Neutrophil (primary cell): ENCODE data around the gene RP2.

Source experiments
- H3K27ac ChIP-seq: fragments of 200-600 bp; sonication (generic); 2 replicates; pipeline ENCODE4 v1.5.1; 2016; ENCODE audit warnings: mild to moderate bottlenecking, moderate library complexity
- H3K27me3 ChIP-seq: fragments of 200-600 bp; sonication (generic); 2 replicates; pipeline ENCODE4 v1.6.0; 2016; ENCODE audit warnings: mild to moderate bottlenecking
- H3K36me3 ChIP-seq: fragments of 200-600 bp; sonication (generic); 2 replicates; pipeline ENCODE4 v1.5.1; 2017
- H3K4me1 ChIP-seq, 2 experiments: fragments of 200-600 bp in 1 of 2; sonication (generic) in 1 of 2; 1 replicate in 1 of 2; 2 replicates in 1 of 2; pipeline versions ENCODE4 v1.5.1 to v1.6.1; 2013 to 2016; ENCODE audit warnings: low read depth in 1 of 2, low read length in 1 of 2, mild to moderate bottlenecking in 1 of 2, moderate library complexity in 1 of 2; ENCODE audit not compliant: control insufficient read depth in 1 of 2, insufficient read depth in 1 of 2
- H3K4me3 ChIP-seq, 2 experiments: fragments of 200-600 bp in 1 of 2; sonication (generic) in 1 of 2; 1 replicate in 1 of 2; 2 replicates in 1 of 2; pipeline ENCODE4 v1.5.1; 2013 to 2016; ENCODE audit warnings: low read depth in 1 of 2, low read length in 1 of 2, mild to moderate bottlenecking in 1 of 2, moderate library complexity in 1 of 2
- H3K9me3 ChIP-seq: fragments of 200-600 bp; sonication (generic); 2 replicates; pipeline ENCODE4 v1.5.1; 2016
- TF ChIP-seq, protein P1 (sequence below): fragments of 200-600 bp; sonication (generic); IDR thresholded peaks from 2 replicates; pipeline ENCODE4 v1.5.1; 2016; ENCODE audit warnings: antibody characterized with exemption

Gene RP2

DNA sequence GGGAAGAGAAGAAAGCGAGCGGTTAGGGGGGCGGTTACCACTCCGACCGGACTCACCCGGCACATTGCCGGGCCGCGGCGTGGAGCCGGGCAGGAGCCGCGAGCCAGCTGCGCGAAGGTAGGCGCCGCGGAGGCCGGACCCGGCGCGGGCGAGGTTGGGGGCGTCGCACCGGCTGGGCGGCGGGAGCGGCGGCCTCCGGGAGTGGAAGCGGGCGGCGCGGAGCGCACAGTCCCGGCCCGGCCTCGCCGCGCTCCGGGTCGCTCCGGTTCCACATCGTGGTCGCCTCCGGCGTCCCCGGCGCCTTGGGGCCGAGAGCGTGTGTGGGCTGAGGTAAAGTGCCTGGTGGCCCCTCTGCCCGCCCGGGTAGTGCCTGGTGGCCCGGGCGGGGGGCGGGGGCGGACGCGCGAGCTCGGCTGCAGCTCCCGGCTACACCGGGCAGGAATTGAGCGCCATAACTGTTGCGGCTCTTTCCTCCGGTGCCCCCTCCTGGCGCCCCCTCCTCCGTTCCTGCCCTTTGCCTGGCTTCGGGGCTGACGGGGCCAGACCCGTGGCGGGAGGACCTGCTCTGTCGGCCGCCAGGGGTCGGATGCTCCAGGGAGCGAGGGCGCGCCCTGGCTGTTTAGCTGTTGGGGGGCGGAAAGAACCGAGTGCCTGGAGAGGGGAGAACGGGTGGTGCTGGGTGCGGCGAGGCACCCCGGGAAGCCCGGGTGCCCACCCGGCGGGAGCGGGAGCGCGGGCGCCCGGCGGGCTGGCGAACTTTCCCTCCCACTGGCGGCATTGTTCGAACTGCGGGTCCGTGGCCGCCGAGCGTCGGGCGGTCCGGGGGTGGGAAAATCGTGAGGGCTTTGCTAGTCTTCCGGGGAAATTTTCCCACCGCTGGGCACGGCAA lies 76.0 kb downstream of the RP2 start:
- Histone ChIP-seq H3K36me3 (no peaks in the 10 kb centered on the region), H3K27me3 (peaks cover 51% of the 10 kb centered on the region), H3K27ac (no peak overlapping the region), H3K4me3 (peak overlapping the region; percentile 45 to 61), H3K4me1 (peaks cover 9 to 11% of the 10 kb centered on the region in 2 experiments), H3K9me3 (no peaks in the 10 kb centered on the region)
- TF ChIP-seq, protein P1, sequence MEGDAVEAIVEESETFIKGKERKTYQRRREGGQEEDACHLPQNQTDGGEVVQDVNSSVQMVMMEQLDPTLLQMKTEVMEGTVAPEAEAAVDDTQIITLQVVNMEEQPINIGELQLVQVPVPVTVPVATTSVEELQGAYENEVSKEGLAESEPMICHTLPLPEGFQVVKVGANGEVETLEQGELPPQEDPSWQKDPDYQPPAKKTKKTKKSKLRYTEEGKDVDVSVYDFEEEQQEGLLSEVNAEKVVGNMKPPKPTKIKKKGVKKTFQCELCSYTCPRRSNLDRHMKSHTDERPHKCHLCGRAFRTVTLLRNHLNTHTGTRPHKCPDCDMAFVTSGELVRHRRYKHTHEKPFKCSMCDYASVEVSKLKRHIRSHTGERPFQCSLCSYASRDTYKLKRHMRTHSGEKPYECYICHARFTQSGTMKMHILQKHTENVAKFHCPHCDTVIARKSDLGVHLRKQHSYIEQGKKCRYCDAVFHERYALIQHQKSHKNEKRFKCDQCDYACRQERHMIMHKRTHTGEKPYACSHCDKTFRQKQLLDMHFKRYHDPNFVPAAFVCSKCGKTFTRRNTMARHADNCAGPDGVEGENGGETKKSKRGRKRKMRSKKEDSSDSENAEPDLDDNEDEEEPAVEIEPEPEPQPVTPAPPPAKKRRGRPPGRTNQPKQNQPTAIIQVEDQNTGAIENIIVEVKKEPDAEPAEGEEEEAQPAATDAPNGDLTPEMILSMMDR = no peak

DNA sequence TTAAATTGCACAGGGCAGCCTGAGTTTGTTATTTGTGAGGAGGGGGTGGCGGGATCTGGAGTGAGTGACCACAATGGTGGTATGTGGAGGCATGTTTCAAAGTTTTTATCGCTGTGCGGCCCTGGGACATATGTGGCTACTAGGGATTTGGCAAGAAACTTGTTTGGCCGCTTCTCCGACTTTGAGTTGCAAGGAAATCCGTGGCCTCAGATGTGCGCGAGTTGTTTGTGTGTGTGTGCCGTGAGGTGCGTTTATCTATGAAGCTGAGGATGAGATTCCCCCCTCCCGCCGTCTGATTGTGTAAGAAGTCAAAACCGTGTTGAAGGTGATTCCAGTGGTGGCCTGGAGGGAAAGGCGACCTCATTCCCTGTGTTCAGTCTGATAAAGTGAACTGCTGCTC lies 76.8 kb downstream of the RP2 start:
- Histone ChIP-seq H3K4me1 (peaks cover 9 to 11% of the 10 kb centered on the region in 2 experiments), H3K27ac (no peak overlapping the region), H3K9me3 (no peaks in the 10 kb centered on the region), H3K4me3 (peak overlapping the region; percentile 45 to 61), H3K27me3 (peaks cover 51% of the 10 kb centered on the region), H3K36me3 (no peaks in the 10 kb centered on the region)
- TF ChIP-seq, protein P1 = no peak

DNA sequence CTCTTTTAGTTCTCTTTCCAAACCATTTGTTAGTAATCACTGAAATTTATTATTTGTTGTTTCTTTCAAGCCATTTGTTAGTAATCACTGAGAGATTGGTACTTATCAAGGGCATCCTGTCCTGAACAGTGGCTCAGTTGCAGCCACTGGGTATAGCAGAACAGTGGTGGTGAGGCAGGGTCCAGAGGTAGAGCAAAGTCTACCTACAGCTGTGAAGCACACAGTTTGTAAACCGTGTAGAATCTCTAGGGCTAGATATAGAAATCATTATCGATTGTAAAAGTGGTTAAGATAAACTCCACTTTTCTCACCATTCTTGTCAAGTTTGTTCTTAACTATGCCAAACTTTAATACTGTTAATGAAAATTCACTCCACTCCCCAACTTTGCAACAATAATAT lies 79.4 kb downstream of the RP2 start:
- no peak overlapping the region for H3K27ac ChIP-seq
- H3K4me3 ChIP-seq = no peak overlapping the region
- H3K9me3 ChIP-seq = no peaks in the 10 kb centered on the region
- H3K4me1 ChIP-seq = peaks cover 9 to 11% of the 10 kb centered on the region in 2 experiments
- TF ChIP-seq, protein P1 = no peak
- H3K27me3 ChIP-seq = peaks cover 34% of the 10 kb centered on the region
- no peaks in the 10 kb centered on the region for H3K36me3 ChIP-seq

DNA sequence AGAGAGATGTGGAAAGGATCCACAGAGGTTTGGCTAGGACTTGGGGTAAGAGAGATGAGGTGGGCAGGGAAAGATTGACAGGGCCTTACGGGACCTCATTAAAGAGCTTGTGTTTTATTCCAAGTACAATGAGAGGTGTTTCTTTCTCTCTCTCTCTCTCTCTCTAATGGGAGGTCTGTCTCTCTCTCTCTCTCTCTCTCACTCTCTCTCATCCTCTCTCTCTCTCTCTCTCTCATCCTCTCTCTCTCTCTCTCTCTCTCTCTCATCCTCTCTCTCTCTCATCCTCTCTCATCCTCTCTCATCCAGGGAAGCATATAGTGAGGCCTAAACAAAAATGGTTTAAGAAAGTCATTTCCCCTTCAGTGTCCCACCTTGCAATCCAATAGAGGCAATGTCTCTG lies 80.8 kb downstream of the RP2 start:
- TF ChIP-seq, protein P1 = no peak

DNA sequence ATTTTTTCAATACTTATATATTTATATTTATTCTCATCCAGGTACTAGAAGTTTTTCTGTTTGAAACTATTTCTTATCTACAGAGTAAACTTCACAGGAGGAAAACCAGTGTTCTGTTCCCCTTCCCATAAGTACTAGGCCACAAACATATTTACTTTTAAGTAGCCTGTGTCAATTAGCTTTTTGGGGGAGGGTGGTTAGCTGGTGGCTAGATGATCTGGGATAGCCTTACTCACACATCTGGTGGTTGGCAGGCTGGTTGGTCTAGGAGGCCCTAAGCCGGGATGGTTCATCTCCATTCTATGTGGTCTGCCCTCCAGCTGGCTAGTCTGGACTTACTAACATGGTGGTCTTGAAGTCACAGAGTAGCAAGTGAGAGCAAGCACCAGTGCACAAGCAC lies 81.6 kb downstream of the RP2 start:
- no peaks in the 10 kb centered on the region for H3K36me3 ChIP-seq
- H3K4me1 ChIP-seq = peaks cover 7 to 8% of the 10 kb centered on the region in 2 experiments
- H3K4me3 ChIP-seq = no peak overlapping the region
- peaks cover 13% of the 10 kb centered on the region for H3K27me3 ChIP-seq
- TF ChIP-seq, protein P1 = no peak
- H3K9me3 ChIP-seq = no peaks in the 10 kb centered on the region
- no peak overlapping the region for H3K27ac ChIP-seq

More for the DNA sequence above, 80.8 kb downstream of the RP2 start:
- no peaks in the 10 kb centered on the region for H3K9me3 ChIP-seq
- no peak overlapping the region for H3K4me3 ChIP-seq
- H3K36me3 ChIP-seq = no peaks in the 10 kb centered on the region
- H3K27ac ChIP-seq = no peak overlapping the region
- H3K4me1 ChIP-seq = peaks cover 9 to 11% of the 10 kb centered on the region in 2 experiments
- H3K27me3 ChIP-seq = peaks cover 21% of the 10 kb centered on the region
